ENCODE results near the gene URM1.

Gene URM1

DNA sequence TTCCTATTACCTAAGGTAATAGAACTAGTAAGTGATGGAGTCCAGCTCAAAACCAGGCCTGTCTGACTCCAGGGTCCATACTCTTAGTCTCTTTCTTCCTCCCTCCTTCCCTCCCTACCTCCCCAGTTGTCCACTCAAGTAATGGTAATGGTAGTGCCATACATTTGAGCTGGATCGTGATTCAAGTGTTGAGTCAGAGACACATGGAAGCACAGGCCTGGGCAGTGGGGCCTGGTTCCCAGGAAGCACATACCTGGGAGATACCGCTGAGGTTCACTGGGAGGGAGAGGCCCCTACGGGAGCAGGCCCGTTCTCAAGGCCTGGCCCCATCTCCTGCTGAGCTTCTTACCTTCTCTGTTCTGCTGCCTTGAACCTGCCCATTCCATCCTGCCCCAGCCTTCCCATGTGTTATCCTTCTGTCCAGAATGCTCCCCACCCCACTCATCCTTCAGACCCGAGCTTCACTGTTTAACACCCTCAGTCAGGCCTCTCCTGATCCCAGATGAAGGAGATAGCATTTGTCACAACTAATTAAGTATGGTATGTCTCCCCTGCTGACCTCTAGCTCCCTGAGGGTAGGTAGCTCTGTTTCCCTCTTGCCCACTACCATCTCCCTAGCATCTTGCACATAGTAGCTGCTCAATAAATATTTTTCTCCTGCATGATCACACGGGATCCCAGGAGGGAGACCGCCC, 13.8 kb downstream of the URM1 start:
- H3K36me3 ChIP-seq (ENCODE audit: control insufficient read depth in 2 of 2, insufficient read depth in 2 of 2, low read length in 2 of 2), result peaks cover 34 to 61% of the 10 kb centered on the region in 2 donors
- no peaks in the 10 kb centered on the region for H3K4me1 ChIP-seq (ENCODE audit: control insufficient read depth in 2 of 2, insufficient read depth in 2 of 2, low read length in 2 of 2)
- H3K27me3 ChIP-seq (ENCODE audit: control insufficient read depth in 2 of 2, insufficient read depth in 2 of 2, low read length in 2 of 2), result no peaks in the 10 kb centered on the region
- H3K27ac ChIP-seq (ENCODE audit: low read depth in 2 of 2, low read length in 2 of 2), result no peak overlapping the region
- H3K4me3 ChIP-seq (ENCODE audit: low read length in 2 of 2), result no peak overlapping the region
- H3K9ac ChIP-seq (ENCODE audit: low read depth in 1 of 2, low read length in 2 of 2), result no peak overlapping the region
- no peaks in the 10 kb centered on the region for H3K9me3 ChIP-seq (ENCODE audit: control insufficient read depth in 2 of 2, low read length in 2 of 2)

DNA sequence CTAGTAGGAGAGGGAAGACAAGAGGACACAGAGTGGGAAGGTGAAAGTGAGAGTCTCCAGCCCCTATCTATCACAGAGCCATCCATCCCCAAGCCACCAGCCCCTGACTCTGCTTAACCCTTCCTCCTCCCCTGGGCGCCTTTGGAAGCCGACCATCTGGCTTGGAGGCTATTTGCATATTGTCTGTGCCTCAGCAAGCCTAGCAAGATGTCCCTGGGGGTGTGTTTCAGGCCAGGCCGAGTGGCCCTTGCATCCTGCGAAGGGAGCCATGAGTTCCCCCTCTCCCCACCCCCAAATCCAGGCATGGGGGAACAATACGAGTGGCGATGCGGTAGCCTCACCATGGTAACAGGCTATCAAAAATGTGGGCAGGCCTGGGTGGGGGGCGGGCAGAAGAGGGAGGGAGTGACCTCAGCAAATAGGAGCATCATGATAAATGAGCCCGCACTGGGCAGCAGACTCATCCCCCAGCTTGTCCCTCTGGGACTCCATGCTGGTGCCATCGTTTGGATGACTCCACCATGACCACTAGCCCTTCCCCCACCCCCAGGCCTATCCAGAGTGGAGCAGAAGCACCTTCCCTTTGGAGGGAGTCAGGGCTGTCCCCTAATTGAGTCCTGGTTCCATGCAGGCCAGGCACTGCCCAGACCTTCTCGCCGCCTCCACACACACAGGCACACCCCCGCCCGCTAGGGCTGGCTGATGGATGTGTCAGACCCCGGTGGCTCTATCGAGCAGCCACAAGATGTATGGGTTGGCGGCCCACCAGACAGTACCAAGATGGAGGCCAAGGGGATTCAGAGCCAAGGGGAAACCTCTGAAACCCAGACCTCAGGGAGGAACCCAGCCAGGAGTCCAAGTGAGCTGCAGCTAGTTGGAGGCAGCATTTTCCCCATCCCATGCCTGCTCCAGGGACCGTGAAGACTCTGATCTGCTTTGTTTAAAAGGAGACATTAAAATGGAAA, 14.6 kb downstream of the URM1 start:
- Histone ChIP-seq H3K4me1 (ENCODE audit: control insufficient read depth in 2 of 2, insufficient read depth in 2 of 2, low read length in 2 of 2) (no peaks in the 10 kb centered on the region), H3K36me3 (ENCODE audit: control insufficient read depth in 2 of 2, insufficient read depth in 2 of 2, low read length in 2 of 2) (peaks cover 36 to 62% of the 10 kb centered on the region in 2 donors), H3K9ac (ENCODE audit: low read depth in 1 of 2, low read length in 2 of 2) (no peak overlapping the region), H3K4me3 (ENCODE audit: low read length in 2 of 2) (no peak overlapping the region), H3K27ac (ENCODE audit: low read depth in 2 of 2, low read length in 2 of 2) (no peak overlapping the region), H3K27me3 (ENCODE audit: control insufficient read depth in 2 of 2, insufficient read depth in 2 of 2, low read length in 2 of 2) (no peaks in the 10 kb centered on the region), H3K9me3 (ENCODE audit: control insufficient read depth in 2 of 2, low read length in 2 of 2) (no peaks in the 10 kb centered on the region)

DNA sequence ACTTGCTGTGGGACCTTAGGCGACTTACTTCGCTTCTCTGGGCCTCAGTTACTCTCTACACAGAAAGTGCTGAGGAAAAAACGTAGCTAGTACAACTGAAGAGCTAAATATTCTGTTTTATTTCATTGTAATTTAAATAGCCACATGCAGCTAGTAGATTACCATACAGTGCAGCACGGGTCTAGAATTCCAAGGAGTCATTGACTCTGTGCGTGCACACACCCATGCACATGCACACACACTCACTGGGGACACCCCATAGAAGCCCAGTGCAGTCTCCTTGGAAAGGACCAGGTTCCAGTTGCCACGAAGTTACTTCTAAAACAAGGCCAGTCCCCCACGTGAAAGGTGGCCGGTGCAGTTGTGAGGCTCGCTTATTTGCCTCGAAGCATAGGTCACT, 17.0 kb downstream of the URM1 start:
- no peak overlapping the region for H3K9ac ChIP-seq (ENCODE audit: low read depth in 1 of 2, low read length in 2 of 2)
- no peak overlapping the region for H3K27ac ChIP-seq (ENCODE audit: low read depth in 2 of 2, low read length in 2 of 2)
- H3K4me1 ChIP-seq (ENCODE audit: control insufficient read depth in 2 of 2, insufficient read depth in 2 of 2, low read length in 2 of 2), result no peaks in the 10 kb centered on the region
- H3K27me3 ChIP-seq (ENCODE audit: control insufficient read depth in 2 of 2, insufficient read depth in 2 of 2, low read length in 2 of 2), result no peaks in the 10 kb centered on the region
- H3K4me3 ChIP-seq (ENCODE audit: low read length in 2 of 2), result no peak overlapping the region
- peaks cover 36 to 56% of the 10 kb centered on the region in 2 donors for H3K36me3 ChIP-seq (ENCODE audit: control insufficient read depth in 2 of 2, insufficient read depth in 2 of 2, low read length in 2 of 2)
- no peaks in the 10 kb centered on the region for H3K9me3 ChIP-seq (ENCODE audit: control insufficient read depth in 2 of 2, low read length in 2 of 2)

DNA sequence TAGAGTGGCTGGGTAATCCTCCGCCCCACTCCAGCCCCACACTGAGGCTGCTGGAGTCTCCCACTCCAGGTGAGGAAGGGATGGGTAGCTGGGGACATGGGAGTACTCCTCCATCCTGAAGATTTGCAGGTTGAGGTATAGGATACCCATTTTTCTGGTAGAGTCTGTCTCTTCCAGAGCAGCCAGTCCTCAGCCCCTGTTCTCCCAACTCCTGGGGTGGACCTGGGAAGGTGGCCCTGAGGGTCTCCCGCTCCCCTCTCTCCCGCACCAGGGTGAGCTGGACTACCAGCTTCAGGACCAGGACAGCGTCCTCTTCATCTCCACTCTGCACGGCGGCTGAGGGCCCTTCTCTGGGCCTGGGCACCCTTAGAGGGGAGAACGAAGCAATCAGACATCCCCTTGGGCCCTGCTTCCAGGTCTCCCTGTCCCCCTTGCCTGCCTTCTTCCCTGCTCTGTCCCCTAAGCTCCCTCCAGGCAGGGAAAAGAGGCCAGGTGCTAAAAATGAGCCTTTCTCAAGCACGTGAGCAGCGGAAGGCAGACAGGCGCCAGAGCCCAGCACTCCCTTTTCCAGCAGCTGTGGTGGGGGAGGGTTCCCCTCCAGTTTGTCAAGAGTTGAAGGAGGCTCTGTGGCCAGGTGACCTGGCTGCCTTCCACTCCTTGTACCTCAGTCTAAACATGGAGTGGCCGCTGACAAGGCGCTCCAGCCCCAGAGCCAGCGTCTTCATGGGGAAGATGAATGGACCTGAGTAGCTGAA, 18.4 kb downstream of the URM1 start:
- Histone ChIP-seq H3K9ac (ENCODE audit: low read depth in 1 of 2, low read length in 2 of 2) (no peak overlapping the region), H3K36me3 (ENCODE audit: control insufficient read depth in 2 of 2, insufficient read depth in 2 of 2, low read length in 2 of 2) (peaks cover 36 to 47% of the 10 kb centered on the region in 2 donors)

DNA sequence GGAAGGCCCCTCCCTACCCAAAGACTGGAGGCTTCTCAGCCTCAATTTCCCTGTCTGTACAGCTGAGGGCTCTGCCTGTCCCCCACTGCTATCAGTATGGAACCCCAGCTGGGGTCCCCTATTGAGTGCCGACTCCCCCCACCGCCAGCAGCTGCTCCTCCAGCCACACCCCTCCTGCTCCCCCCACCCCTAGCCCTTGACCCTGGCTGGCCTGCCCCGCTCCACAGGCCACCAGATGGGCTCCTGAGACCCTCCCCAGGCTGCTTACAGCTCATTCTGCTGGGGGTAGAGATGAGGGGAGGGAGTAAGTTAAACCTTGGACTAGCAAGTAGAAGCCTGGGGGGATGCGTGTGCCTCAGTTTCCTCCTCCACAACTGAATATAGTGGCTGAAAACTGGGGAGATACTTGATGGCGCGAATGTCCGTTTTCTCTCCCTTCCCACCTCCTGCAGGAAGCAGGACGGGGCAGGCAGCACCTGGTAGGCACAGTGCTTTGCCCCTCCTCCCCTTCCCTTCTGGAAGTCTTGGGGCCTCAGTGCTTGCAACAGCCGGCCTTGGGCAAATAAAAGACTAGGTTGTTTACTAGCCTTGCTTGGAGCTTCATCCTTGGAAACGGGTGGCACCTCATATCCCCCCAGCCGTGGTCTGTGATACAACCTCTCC, 19.1 kb downstream of the URM1 start:
- H3K4me3 ChIP-seq (ENCODE audit: low read length in 2 of 2), result no peak overlapping the region
- no peak overlapping the region for H3K27ac ChIP-seq (ENCODE audit: low read depth in 2 of 2, low read length in 2 of 2)

More for the DNA sequence above, 18.4 kb downstream of the URM1 start:
- Histone ChIP-seq H3K27me3 (ENCODE audit: control insufficient read depth in 2 of 2, insufficient read depth in 2 of 2, low read length in 2 of 2) (peaks cover 0 to 3% of the 10 kb centered on the region in 2 donors), H3K27ac (ENCODE audit: low read depth in 2 of 2, low read length in 2 of 2) (no peak overlapping the region), H3K4me1 (ENCODE audit: control insufficient read depth in 2 of 2, insufficient read depth in 2 of 2, low read length in 2 of 2) (no peaks in the 10 kb centered on the region), H3K9me3 (ENCODE audit: control insufficient read depth in 2 of 2, low read length in 2 of 2) (no peaks in the 10 kb centered on the region), H3K4me3 (ENCODE audit: low read length in 2 of 2) (no peak overlapping the region)

DNA sequence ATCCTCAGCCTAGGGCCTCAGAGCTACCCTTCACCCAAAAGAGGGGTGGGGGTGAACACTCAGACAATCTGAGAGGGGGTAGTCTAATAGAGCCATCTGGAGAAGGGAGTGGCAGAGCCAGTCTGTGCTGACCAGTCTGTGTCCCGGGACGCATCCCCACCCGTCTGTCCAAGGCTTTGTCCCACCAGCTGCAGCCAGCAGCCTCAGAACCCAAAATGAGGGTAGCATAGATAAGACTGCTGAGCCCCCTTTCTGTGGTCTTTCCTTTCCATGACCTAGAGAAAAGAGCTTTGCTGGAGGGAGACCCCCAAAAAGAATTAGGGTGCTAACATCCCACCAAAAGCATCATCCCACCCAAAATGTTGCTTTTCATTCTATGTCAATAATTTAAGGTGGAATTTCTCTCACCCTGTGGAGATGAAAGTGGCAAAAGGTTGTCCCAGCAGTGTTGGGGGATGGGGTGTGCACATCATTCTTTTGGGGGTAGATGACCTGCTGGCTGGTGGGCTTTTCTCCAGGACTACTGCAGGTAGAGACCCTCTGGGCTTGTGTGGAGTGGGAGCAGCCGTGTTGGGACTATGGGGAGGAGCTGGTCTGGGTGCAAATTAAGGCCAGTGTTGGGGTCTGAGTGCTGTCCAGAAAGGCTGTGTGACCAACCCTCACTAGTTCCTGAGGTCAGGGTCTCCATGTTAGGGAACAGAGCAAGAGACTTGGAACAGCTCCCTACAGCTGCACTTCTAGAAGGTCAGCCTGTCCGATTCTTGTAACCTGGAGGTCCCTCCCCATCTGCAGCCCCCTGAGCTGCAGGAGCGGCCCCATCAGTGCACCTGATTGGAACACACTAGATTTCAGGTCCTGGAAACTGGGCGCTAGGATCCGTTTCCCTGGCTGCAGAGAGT, 19.9 kb downstream of the URM1 start:
- H3K27me3 ChIP-seq (ENCODE audit: control insufficient read depth in 2 of 2, insufficient read depth in 2 of 2, low read length in 2 of 2), result peaks cover 0 to 3% of the 10 kb centered on the region in 2 donors
- H3K9me3 ChIP-seq (ENCODE audit: control insufficient read depth in 2 of 2, low read length in 2 of 2), result no peaks in the 10 kb centered on the region
- no peak overlapping the region for H3K27ac ChIP-seq (ENCODE audit: low read depth in 2 of 2, low read length in 2 of 2)
- no peaks in the 10 kb centered on the region for H3K4me1 ChIP-seq (ENCODE audit: control insufficient read depth in 2 of 2, insufficient read depth in 2 of 2, low read length in 2 of 2)
- peaks cover 36 to 41% of the 10 kb centered on the region in 2 donors for H3K36me3 ChIP-seq (ENCODE audit: control insufficient read depth in 2 of 2, insufficient read depth in 2 of 2, low read length in 2 of 2)
- H3K9ac ChIP-seq (ENCODE audit: low read depth in 1 of 2, low read length in 2 of 2), result no peak overlapping the region
- no peak overlapping the region for H3K4me3 ChIP-seq (ENCODE audit: low read length in 2 of 2)

More for the DNA sequence above, 19.1 kb downstream of the URM1 start:
- H3K36me3 ChIP-seq (ENCODE audit: control insufficient read depth in 2 of 2, insufficient read depth in 2 of 2, low read length in 2 of 2), result peaks cover 36 to 41% of the 10 kb centered on the region in 2 donors
- no peaks in the 10 kb centered on the region for H3K4me1 ChIP-seq (ENCODE audit: control insufficient read depth in 2 of 2, insufficient read depth in 2 of 2, low read length in 2 of 2)
- H3K9me3 ChIP-seq (ENCODE audit: control insufficient read depth in 2 of 2, low read length in 2 of 2), result no peaks in the 10 kb centered on the region
- peaks cover 0 to 3% of the 10 kb centered on the region in 2 donors for H3K27me3 ChIP-seq (ENCODE audit: control insufficient read depth in 2 of 2, insufficient read depth in 2 of 2, low read length in 2 of 2)
- H3K9ac ChIP-seq (ENCODE audit: low read depth in 1 of 2, low read length in 2 of 2), result no peak overlapping the region

DNA sequence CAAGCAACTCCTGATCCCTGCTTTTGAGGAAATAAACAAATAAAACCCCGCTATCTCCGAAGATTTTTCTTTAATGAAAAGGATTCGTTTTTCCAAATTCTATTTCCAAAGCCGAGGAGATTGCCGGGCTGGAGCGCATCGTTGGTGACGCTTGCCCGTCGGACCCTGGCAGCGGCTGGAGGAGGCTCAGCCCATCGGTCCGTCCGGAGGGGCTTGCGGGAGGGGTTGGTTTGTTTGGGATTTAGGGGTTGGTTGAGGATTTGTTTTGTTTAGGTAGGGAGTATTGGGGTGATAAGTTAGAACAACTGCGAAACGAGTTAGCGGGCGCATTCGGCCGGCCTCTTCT, 20.8 kb downstream of the URM1 start:
- Histone ChIP-seq H3K27me3 (ENCODE audit: control insufficient read depth in 2 of 2, insufficient read depth in 2 of 2, low read length in 2 of 2) (peaks cover 2 to 3% of the 10 kb centered on the region in 2 donors), H3K27ac (ENCODE audit: low read depth in 2 of 2, low read length in 2 of 2) (no peak overlapping the region), H3K4me1 (ENCODE audit: control insufficient read depth in 2 of 2, insufficient read depth in 2 of 2, low read length in 2 of 2) (no peaks in the 10 kb centered on the region), H3K9ac (ENCODE audit: low read depth in 1 of 2, low read length in 2 of 2) (no peak overlapping the region), H3K4me3 (ENCODE audit: low read length in 2 of 2) (no peak overlapping the region), H3K36me3 (ENCODE audit: control insufficient read depth in 2 of 2, insufficient read depth in 2 of 2, low read length in 2 of 2) (peaks cover 28 to 33% of the 10 kb centered on the region in 2 donors), H3K9me3 (ENCODE audit: control insufficient read depth in 2 of 2, low read length in 2 of 2) (no peaks in the 10 kb centered on the region)

DNA sequence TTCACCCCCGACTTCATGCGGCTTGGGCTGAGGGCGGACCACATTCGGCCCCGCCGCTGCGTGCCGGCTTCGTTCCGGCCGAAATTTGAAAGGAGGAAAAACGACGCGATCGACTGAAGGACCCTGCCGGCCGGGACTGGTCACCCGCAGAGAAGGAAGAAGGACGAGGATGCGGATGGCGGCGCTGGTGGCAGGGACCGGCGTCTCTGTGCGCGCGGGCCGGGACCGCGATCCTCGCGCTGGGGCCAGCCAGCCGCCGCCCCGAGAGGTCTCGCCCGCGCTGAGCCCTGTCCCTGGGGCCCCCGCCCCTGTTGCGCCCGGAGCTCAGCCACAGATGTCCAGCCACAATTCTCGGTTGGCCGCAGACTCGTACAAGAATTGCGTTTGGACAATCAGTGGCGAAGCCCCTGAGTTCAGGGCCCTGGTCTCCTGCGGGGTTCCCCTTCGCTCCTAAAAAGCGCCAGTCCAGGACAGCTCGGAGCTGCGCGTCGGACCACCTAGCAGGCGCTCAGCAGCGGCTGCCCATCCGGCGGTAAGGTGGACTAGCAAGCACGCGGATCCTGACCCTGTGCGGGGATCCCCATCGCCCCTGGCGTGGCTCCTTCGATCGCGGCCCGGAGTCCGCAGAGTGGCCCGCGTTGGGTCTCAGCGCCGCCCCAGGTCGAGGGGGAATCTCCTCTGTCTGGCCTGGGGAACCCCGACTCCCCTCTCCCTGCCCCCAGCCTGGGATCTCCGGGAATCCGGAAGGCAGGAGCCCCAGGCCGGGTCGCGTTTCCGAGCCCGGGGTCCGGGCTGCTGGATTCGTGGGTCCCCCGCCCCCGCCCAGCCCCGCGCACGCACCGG, 21.3 kb downstream of the URM1 start:
- Histone ChIP-seq H3K4me1 (ENCODE audit: control insufficient read depth in 2 of 2, insufficient read depth in 2 of 2, low read length in 2 of 2) (no peaks in the 10 kb centered on the region), H3K36me3 (ENCODE audit: control insufficient read depth in 2 of 2, insufficient read depth in 2 of 2, low read length in 2 of 2) (peaks cover 24 to 27% of the 10 kb centered on the region in 2 donors), H3K9ac (ENCODE audit: low read depth in 1 of 2, low read length in 2 of 2) (no peak overlapping the region), H3K4me3 (ENCODE audit: low read length in 2 of 2) (no peak overlapping the region), H3K27me3 (ENCODE audit: control insufficient read depth in 2 of 2, insufficient read depth in 2 of 2, low read length in 2 of 2) (peaks cover 3 to 4% of the 10 kb centered on the region in 2 donors), H3K27ac (ENCODE audit: low read depth in 2 of 2, low read length in 2 of 2) (no peak overlapping the region), H3K9me3 (ENCODE audit: control insufficient read depth in 2 of 2, low read length in 2 of 2) (no peaks in the 10 kb centered on the region)

Measured in mucosa of rectum (tissue), 2 donors.